HS-27A (cell line): Measurements from ENCODE around the gene GJB6.
A peak's percentile ranks its signal among the peaks of the same experiment; 100 is the strongest.

ENCODE experiments used
- DNase-seq: peaks from one replicate; pipeline ENCODE4 v3.0.0-alpha.2; 2012; ENCODE audit warnings: low read depth, missing footprints

Gene GJB6

GRCh38 chr13:20186771-20187170, 45.3 kb downstream of the GJB6 start:
- no peak for DNase-seq

GRCh38 chr13:20185366-20186056, 46.6 kb downstream of the GJB6 start:
- no peak for DNase-seq

GRCh38 chr13:20182231-20182846, 49.8 kb downstream of the GJB6 start:
- no peak for DNase-seq

GRCh38 chr13:20181188-20181587, 50.9 kb downstream of the GJB6 start:
- DNase-seq = no peak

- DNase-seq = no peak
Observed at GRCh38 chr13:20178156-20178555, 54.0 kb downstream of the GJB6 start.

- no peak for DNase-seq
Observed at GRCh38 chr13:20177049-20177831, 54.9 kb downstream of the GJB6 start.

- no peak for DNase-seq
Observed at GRCh38 chr13:20175907-20176652, 56.0 kb downstream of the GJB6 start.

- DNase-seq = no peak
Observed at GRCh38 chr13:20175406-20175794, 56.7 kb downstream of the GJB6 start.

- peak; percentile 50 for DNase-seq
Observed at GRCh38 chr13:20174656-20175405, 57.3 kb downstream of the GJB6 start.

GRCh38 chr13:20173116-20173746, 58.9 kb downstream of the GJB6 start:
- no peak for DNase-seq
